ENCODE results near the gene SLC25A51.
A peak's percentile ranks its signal among the peaks of the same experiment; 100 is the strongest.
"Not testable (repeated sequence)": the region's sequence is repeated elsewhere in the genome, so short reads cannot be mapped to it uniquely, and the experiment has no call there.

The SLC25A51 gene

DNA sequence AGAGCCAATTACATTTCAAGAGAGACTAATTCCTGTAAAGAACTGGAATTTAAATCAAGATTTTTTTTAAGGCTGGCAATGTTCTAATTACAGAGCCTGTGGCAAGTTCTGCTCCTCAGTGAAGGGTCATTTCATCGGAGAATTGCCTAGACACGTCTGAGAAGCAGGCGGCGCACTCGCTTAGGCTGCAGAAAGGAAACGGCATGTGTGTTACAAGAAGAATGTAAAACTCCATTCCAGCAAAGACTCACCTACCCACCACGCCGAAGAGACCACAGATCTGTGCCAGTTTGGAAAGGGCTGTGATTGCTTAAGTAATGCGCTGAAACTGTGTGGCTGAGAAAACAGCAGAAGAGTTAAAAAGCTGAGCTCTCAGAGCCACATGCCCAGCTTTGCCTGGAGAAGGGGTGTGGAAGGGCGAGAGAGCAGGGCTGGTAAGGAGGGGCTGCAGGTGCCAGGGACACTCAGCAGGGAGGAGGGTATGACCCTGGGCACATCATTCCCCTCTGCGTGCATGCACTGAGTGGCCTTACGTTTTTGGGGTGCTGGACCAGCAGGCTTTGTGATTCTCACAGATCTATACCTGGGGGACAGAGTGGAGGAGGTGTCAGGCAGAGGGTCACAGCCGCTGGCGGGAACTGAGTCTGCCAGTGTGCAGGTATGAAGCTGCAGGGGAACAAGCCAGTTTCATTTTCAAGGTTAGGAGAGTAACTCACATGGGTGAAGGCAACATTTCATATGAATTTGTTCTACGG is 17.8 kb upstream of the SLC25A51 start:
- H3K4me3 ChIP-seq (ENCODE audit: low read depth, low read length) = no peak overlapping the region
- peak; percentile 39 for DNase-seq (ENCODE audit: low read depth)

- no peak overlapping the region for H3K4me3 ChIP-seq (ENCODE audit: low read depth, low read length)
- DNase-seq (ENCODE audit: low read depth) = no peak
These were observed 17.2 kb upstream of the SLC25A51 start for GRCh38 chr9:37921168-37921510.

DNA sequence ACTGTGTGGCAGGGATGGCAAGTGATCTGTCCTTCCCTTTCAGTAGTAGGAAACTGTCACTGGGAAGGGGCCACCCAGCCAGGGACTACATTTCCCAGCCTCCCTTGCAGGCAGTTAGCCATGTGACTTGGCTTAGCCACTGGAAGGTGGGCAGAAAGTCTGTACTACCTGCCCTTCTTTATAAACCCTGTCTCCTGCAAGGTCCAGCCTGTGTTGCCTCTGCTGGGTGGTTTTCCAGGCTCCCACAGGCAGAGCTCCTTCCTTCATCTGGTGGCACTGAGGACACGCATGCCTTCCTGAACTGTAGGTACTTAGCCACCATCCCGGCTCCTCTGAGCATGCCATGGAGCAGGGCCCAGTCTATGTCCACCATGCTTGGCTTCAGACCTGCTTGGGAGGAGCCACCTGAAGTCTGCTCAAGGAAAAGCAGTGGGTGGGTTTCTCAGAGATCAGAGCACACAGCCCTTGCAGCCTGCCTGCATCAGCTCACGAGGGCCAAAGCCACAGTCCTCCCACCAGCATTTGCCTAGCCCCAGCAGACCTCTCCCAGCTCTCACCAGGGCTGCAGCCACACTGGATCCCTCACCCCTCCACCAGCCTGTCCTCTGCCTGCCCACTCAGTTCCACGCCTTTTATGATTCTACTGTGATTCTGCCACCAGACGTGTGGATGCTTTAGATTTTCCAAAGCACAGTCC is 16.7 kb upstream of the SLC25A51 start:
- no peak overlapping the region for H3K4me3 ChIP-seq (ENCODE audit: low read depth, low read length)
- DNase-seq (ENCODE audit: low read depth) = no peak

DNA sequence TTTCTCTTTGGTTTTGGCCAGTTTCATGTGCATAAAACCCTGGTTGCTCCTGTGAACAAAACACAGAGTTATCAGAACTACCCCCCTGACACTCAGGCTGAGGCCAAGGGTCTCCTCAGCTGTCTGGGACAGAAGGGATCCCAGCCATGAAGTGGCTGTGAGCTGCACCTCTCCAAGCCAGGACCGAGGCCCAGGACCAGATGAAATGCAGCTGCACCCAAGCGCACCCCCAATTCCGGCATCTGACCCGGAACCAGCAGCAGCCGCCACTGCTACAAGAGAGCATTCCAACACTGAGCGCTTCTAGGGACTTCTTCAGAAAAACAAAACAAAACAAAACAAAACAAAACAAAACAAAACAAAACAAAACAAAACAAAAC is 16.0 kb upstream of the SLC25A51 start:
- DNase-seq (ENCODE audit: low read depth) = no peak
- H3K4me3 ChIP-seq (ENCODE audit: low read depth, low read length) = no peak overlapping the region

DNA sequence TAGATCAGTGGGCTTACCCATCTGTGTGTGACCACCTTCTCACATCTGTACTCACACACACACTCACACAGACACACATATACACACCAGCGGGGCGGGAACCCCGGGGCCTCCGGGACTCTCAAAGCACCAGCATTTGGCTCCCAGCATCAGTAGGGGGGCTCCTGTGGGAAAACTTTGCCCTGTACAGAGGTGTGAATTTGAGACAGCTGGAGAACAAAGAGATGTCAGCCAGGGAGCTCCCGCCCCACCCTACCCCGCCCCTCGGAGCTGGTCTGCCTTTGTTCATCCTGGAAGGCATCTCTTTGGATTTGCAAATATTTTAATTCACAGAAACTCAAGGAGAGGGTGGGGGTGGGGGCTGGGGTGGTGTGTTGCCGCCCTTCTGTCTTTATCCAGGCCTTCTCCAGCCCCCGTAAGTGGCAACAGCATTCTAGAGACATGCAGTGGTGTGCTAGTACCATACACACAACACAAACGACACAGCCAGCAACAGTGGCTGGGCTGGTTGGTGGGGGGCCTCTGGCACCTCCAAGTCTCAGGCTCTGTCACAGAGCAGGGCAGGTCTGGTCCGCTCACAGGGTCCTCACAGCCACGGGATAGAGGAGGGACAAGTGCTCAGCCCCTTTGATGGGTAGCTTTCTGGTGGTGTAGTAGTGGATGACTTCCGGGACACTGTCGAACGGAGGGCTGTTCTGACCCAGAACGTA is 15.5 kb upstream of the SLC25A51 start:
- H3K4me3 ChIP-seq (ENCODE audit: low read depth, low read length) = no peak overlapping the region

DNA sequence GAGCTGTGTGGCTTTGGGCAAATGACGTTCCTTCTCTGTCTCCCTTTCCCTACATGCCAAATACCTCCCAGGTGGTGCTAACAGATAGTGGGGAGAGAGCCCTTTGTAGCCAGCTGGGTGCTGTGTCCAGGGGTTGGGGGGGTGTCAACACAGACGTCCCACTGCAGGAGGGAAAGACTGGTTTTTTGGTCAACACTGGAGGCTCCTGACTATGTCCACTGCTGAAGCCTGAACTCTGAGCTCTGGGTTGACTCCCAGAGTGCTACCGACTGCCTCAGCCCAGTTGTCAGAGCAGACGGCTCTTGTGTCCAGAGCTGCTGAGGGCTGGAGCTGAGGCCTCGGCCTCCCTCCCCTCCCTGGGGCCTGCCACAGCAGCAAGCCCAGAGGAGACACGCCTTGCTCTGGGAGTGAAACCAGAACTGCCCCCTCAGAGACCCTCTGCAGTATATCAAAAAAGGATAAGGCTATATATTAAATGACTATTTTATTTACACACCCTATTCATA is 14.8 kb upstream of the SLC25A51 start:
- no peak for DNase-seq (ENCODE audit: low read depth)
- H3K4me3 ChIP-seq (ENCODE audit: low read depth, low read length) = no peak overlapping the region

More for the DNA sequence above, 15.5 kb upstream of the SLC25A51 start:
- no peak for DNase-seq (ENCODE audit: low read depth)

GRCh38 chr9:37917801-37918664 is 14.1 kb upstream of the SLC25A51 start:
- no peak for DNase-seq (ENCODE audit: low read depth)
- H3K4me3 ChIP-seq (ENCODE audit: low read depth, low read length) = no peak overlapping the region

DNA sequence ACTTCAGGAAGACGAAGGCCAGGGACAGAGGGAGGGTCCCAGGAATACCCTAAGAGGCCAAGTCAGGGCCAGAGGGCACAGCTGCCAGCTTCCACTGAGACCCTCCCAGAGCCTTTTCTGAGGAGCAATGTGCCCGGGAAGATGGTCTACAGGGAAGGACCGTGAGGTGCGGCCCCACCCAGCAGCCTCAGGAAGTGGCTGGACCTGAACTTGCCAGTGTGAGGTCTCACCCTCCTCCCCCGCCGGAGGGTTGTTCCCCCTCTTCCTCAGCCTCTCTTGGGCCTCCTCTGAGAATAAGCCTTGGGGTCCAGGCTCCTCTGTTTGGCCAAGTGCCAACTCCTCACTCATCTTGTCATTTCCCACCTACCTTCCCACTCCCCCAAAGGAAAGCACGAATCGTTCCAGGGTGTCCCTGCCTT is 13.4 kb upstream of the SLC25A51 start:
- DNase-seq (ENCODE audit: low read depth) = no peak
- no peak overlapping the region for H3K4me3 ChIP-seq (ENCODE audit: low read depth, low read length)

DNA sequence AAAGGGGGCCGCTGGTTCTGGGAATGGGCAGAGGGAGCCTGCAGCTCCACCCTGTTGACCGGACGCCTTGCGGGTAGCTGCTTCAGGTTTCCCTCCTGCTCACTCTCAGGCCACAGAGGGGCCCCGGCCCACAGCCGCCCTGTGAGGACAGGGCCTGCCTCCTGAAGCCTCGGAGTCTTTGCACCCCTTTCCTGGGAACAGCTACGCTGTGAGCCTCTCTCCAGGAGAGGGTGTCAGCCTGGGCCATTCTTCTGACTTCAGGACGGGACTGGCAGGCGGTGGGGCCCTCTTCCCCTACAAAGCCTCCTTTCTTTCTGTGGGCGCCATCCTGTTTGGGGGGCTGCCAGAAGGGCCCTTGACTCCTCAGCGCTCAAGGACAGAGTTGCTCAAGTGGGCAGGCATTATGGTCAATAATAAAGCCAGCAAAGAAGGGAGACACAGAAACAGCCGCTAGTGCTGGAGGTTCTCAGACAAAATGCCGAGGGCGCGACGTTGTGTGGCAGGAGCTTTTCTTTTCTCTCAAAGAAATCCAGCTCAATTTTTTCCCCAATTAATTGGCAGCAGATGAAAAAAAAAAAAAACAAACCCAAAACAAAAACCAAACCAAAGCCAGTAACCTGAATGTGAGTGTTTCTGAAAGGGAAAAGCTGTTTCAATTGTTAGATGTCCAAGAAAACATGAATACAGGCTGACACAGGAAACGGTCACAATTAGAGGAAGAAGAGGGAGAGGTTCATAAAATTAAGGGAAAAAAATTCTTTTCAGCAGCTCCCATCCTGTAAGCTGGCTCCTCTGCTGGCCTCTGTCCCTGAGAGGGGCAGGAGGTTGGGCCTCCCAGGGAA is 12.8 kb upstream of the SLC25A51 start:
- DNase-seq (ENCODE audit: low read depth) = no peak
- no peak overlapping the region for H3K4me3 ChIP-seq (ENCODE audit: low read depth, low read length)

GRCh38 chr9:37915911-37916470 is 12.1 kb upstream of the SLC25A51 start:
- no peak for DNase-seq (ENCODE audit: low read depth)
- H3K4me3 ChIP-seq (ENCODE audit: low read depth, low read length) = no peak overlapping the region

- H3K4me3 ChIP-seq (ENCODE audit: low read depth, low read length) = no peak overlapping the region
- no peak for DNase-seq (ENCODE audit: low read depth)
These were observed 10.9 kb upstream of the SLC25A51 start for GRCh38 chr9:37914701-37915358.

GRCh38 chr9:37914154-37914551 is 10.2 kb upstream of the SLC25A51 start:
- H3K4me3 ChIP-seq (ENCODE audit: low read depth, low read length) = no peak overlapping the region
- no peak for DNase-seq (ENCODE audit: low read depth)

- no peak for DNase-seq (ENCODE audit: low read depth)
- no peak overlapping the region for H3K4me3 ChIP-seq (ENCODE audit: low read depth, low read length)
These were observed 9.7 kb upstream of the SLC25A51 start for GRCh38 chr9:37913480-37914153.

DNA sequence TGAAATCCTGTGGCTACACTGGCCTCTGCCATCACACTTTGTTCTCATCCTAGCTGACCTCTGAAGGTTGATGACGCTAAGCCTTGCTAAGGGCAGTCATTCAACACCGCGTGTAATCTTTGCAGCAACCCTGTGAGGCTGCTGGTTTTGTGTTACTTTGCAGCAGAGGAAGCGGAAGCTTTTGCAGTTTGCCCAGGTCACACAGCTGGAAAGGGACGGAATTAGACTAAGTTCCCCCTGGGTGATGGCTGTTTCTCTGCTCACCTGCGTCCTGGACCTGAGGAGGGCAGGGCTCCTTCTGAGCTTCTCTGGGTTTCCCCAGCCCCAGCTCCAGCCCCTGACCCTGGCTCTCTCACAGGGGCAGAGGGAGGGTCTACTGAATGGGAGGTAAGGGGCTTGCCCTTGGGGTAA is 7.3 kb upstream of the SLC25A51 start:
- DNase-seq (ENCODE audit: low read depth) = peak; percentile 48
- no peak overlapping the region for H3K4me3 ChIP-seq (ENCODE audit: low read depth, low read length)

DNA sequence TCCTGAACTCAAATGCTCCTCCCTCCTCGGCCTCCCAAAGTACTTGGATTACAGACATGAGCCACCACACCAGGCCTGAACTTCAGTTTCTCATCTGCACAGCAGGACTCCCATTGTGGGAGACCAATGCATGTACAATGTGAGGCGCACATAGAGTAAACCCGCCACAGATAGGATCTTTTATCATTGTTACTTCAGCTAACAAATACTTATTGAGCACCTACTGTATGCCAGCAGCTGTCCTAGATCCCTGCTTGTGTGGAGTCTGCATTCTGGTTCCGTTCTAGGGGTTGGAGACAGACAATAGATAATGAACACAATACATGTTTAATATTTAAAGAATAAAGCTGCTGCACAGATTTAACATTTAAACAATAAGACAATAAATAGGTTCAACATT is 6.3 kb upstream of the SLC25A51 start:
- H3K4me3 ChIP-seq (ENCODE audit: low read depth, low read length) = no peak overlapping the region
- DNase-seq (ENCODE audit: low read depth) = no peak

- DNase-seq (ENCODE audit: low read depth) = not testable (repeated sequence)
These were observed 5.9 kb upstream of the SLC25A51 start for GRCh38 chr9:37909836-37910235.

DNA sequence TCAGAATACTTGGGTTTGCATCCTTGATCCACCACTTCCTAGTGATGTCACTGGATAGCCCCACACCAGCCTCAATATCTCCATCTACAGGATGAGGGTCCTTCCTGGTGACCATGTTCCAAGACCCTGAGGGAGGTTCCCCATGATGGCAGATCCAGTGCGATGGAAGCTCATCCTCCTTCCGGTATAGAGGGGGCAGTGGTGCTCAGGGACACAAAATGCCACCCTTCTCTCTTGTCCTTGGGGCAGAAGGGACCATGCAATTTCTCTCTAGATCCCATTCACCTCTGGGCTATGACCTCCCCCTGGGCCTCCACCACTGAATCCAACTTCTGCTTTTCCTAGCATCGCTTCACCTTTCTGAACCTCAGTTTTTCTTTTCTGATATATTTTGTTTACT is 5.4 kb upstream of the SLC25A51 start:
- no peak for DNase-seq (ENCODE audit: low read depth)
- no peak overlapping the region for H3K4me3 ChIP-seq (ENCODE audit: low read depth, low read length)

More at GRCh38 chr9:37909836-37910235, 5.9 kb upstream of the SLC25A51 start:
- not testable (repeated sequence) for H3K4me3 ChIP-seq (ENCODE audit: low read depth, low read length)
